ENCODE data around the gene ALKBH3.

DNA sequence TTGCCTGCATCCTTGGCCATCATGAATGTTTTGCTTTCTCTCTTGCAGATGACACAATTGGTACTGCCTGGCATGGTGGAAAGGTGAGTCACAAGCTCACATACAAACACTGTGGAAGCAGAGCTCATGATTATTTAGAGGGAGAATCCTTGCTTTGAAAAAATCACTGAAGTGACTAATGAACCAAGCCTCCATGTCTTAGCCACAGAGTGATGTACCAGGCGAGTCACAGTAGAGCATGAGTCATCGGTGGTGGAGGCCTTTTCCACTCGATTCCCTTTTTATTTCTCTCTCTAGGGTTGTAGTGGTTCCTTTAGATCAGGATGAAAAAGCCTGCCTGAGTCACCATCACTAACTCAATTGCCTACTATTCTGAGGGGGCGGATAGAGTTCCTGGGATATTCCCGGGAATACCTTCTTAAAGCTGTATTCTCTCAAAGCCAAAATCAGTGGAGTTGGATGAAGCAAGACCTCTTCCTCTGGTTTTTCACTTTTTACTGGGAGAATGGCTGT, 49.6 kb upstream of the ALKBH3 start:
- no peak for TF ChIP-seq POLR2AphosphoS5 (IDR thresholded peaks at IDR 0.05; ENCODE audit: borderline replicate concordance, low read depth, low read length)
- TF ChIP-seq EZH2 (IDR thresholded peaks at IDR 0.05): no peak

Data from SK-N-MC (cell line).